HepG2 (cell line): Measurements from ENCODE around the gene OLFM2. TPM values are rescaled to one million over a fixed set of nuclear protein-coding genes. Genes with fewer than 3 reads are reported as not detected.

Experiments
- ASH2L ChIP-seq: fragments of 300-600, 200-600 bp; sonication (generic); IDR thresholded peaks from 2 replicates; pipeline ENCODE4 v1.7.0; 2017; ENCODE audit warnings: low read depth, mild to moderate bottlenecking, moderate library complexity, mixed read lengths, low read length; ENCODE audit not compliant: insufficient read length
- ETS1 ChIP-seq: sonication (generic); formaldehyde crosslinking; IDR thresholded peaks from 2 replicates; pipeline ENCODE4 v1.4.0; 2020; ENCODE audit warnings: missing genetic modification reagents
- MZF1 ChIP-seq: sonication (generic); formaldehyde crosslinking; IDR thresholded peaks from 2 replicates; pipeline ENCODE4 v1.8.1; 2023; ENCODE audit warnings: mild to moderate bottlenecking, missing genetic modification reagents, borderline replicate concordance
- RERE ChIP-seq: IDR thresholded peaks from 2 replicates; pipeline ENCODE4 v1.6.1; 2016; ENCODE audit warnings: low read depth, missing genetic modification reagents, missing compliant biosample characterization
- TSC22D2 ChIP-seq: sonication (generic); formaldehyde crosslinking; IDR thresholded peaks from 2 replicates; pipeline ENCODE4 v1.5.1; 2020; ENCODE audit warnings: missing genetic modification reagents, mild to moderate bottlenecking, borderline replicate concordance
- YY1 ChIP-seq: IDR thresholded peaks from 2 replicates; pipeline ENCODE4 v1.6.1; 2011; ENCODE audit warnings: low read length, low read depth, moderate library complexity, mild to moderate bottlenecking; ENCODE audit not compliant: insufficient read depth, insufficient replicate concordance
- ZBTB40 ChIP-seq, 2 experiments: fragments of 450-650 bp in 1 of 2; sonication (generic) in 1 of 2; formaldehyde crosslinking in 1 of 2; IDR thresholded peaks; 2 replicates each; pipeline versions ENCODE4 v1.6.1 to v1.8.0; 2016 to 2022; ENCODE audit warnings: antibody characterized with exemption in 1 of 2, mild to moderate bottlenecking in 1 of 2, missing genetic modification reagents in 1 of 2
- ZNF101 ChIP-seq: sonication (generic); formaldehyde crosslinking; IDR thresholded peaks from 2 replicates; pipeline ENCODE4 v1.4.0; 2020; ENCODE audit warnings: mild to moderate bottlenecking, low read depth, missing genetic modification reagents, borderline replicate concordance
- ZNF768 ChIP-seq: sonication (generic); formaldehyde crosslinking; IDR thresholded peaks from 2 replicates; pipeline ENCODE4 v1.4.0; 2020; ENCODE audit warnings: missing genetic modification reagents
- polyA plus RNA-seq, 8 experiments: library from polyadenylated mRNA; depleted of rRNA in 3 of 8; stranded (reverse) in 7 of 8; unstranded in 1 of 8; fragments of >200 nt; fragmentation: Illumina TruSeq in 4 of 8; extraction: Trizol in 4 of 8; gene quantifications; 2 replicates each; pipeline versions ENCODE4 v1.2.1 to v1.2.3, GENCODE V29; 2011 to 2016; ENCODE audit warnings: low read depth in 4 of 8, missing spikeins in 1 of 8, mixed read lengths in 1 of 8; ENCODE audit not compliant: insufficient read depth in 1 of 8
- total RNA-seq, 5 experiments: library from RNA; depleted of rRNA; stranded (reverse); fragments of >200 nt; fragmentation: Illumina TruSeq; extraction: Trizol; gene quantifications; 2 replicates each; pipeline ENCODE4 v1.2.3, GENCODE V29; 2016; ENCODE audit warnings: low read depth in 1 of 5

OLFM2 gene
- total and polyA plus RNA-seq, 2 of the 13 experiments (the other 11 are each of a cell fraction or from before 2014, with no cell fraction given) = 0.20 to 0.51 TPM

- TF ChIP-seq RERE (CRISPR knock-in tag) (no peak), ASH2L (peak; percentile 78), ZBTB40 (IDR thresholded peaks at IDR 0.05) (peak; percentile 94), ZBTB40 (CRISPR knock-in tag; IDR thresholded peaks at IDR 0.05) (peak; percentile 65), ZNF101 (CRISPR knock-in tag) (no peak), ZNF768 (peak; percentile 60; the same call in 1 of the 2 replicates), YY1 (no peak), TSC22D2 (CRISPR knock-in tag) (0 out of 2 replicates have a peak, but pooled peaks have one; percentile 70), MZF1 (CRISPR knock-in tag) (no peak), ETS1 (CRISPR knock-in tag) (no peak)
These were observed 108.8 kb downstream of the OLFM2 start, which contains the start of gene UBL5 (continued) for GRCh38 chr19:9827289-9828238.
